WTC11 (cell line): Measurements from ENCODE around the gene CRACDL.

Source experiments
- ATF1 ChIP-seq: sonication (generic); formaldehyde crosslinking; IDR thresholded peaks from 2 replicates; pipeline ENCODE4 v1.8.1; 2023; ENCODE audit warnings: mild to moderate bottlenecking, moderate library complexity, missing genetic modification reagents
- CREB1 ChIP-seq: sonication (generic); formaldehyde crosslinking; IDR thresholded peaks from 2 replicates; pipeline ENCODE4 v1.8.0; 2023; ENCODE audit warnings: mild to moderate bottlenecking, missing genetic modification reagents
- ESRRA ChIP-seq: sonication (generic); formaldehyde crosslinking; IDR thresholded peaks from 2 replicates; pipeline ENCODE4 v1.8.1; 2022; ENCODE audit warnings: mild to moderate bottlenecking, missing genetic modification reagents, borderline replicate concordance
- FOXP1 ChIP-seq: sonication (generic); formaldehyde crosslinking; IDR thresholded peaks from 2 replicates; pipeline ENCODE4 v1.8.0; 2022; ENCODE audit warnings: missing genetic modification reagents, mild to moderate bottlenecking, moderate library complexity, borderline replicate concordance
- NFE2L1 ChIP-seq: sonication (generic); formaldehyde crosslinking; IDR thresholded peaks from 2 replicates; pipeline ENCODE4 v1.8.1; 2023; ENCODE audit warnings: missing genetic modification reagents
- NFYB ChIP-seq: sonication (generic); formaldehyde crosslinking; conservative IDR thresholded peaks from 2 replicates; pipeline ENCODE4 v1.8.0; 2022; ENCODE audit warnings: low read depth, missing genetic modification reagents
- SMAD4 ChIP-seq: sonication (generic); formaldehyde crosslinking; IDR thresholded peaks from 2 replicates; pipeline ENCODE4 v1.8.0; 2022; ENCODE audit warnings: mild to moderate bottlenecking, missing genetic modification reagents
- TCF7 ChIP-seq: sonication (generic); formaldehyde crosslinking; IDR thresholded peaks from 2 replicates; pipeline ENCODE4 v1.8.0; 2022; ENCODE audit warnings: mild to moderate bottlenecking, low read depth, missing genetic modification reagents, moderate library complexity
- TF ChIP-seq, protein P1 (sequence below): sonication (generic); formaldehyde crosslinking; IDR thresholded peaks from 2 replicates; pipeline ENCODE4 v1.8.0; 2022; ENCODE audit warnings: mild to moderate bottlenecking, missing genetic modification reagents
- TF ChIP-seq, protein P2 (sequence below): fragments of 200-600 bp; IDR thresholded peaks from 2 replicates; pipeline ENCODE4 v1.8.0; 2022; ENCODE audit warnings: antibody characterized with exemption
- TF ChIP-seq, protein P3 (sequence below): sonication (generic); formaldehyde crosslinking; IDR thresholded peaks from 2 replicates; pipeline ENCODE4 v1.8.1; 2023; ENCODE audit warnings: mild to moderate bottlenecking, missing genetic modification reagents, borderline replicate concordance
- TF ChIP-seq, protein P4 (sequence below): sonication (generic); formaldehyde crosslinking; IDR thresholded peaks from 2 replicates; pipeline ENCODE4 v1.8.0; 2022; ENCODE audit warnings: mild to moderate bottlenecking, missing genetic modification reagents
- TF ChIP-seq, protein P5 (sequence below): sonication (generic); formaldehyde crosslinking; IDR thresholded peaks from 2 replicates; pipeline ENCODE4 v1.8.0; 2022; ENCODE audit warnings: missing genetic modification reagents
- TF ChIP-seq, protein P6 (sequence below): sonication (generic); formaldehyde crosslinking; IDR thresholded peaks from 2 replicates; pipeline ENCODE4 v1.8.1; 2023; ENCODE audit warnings: mild to moderate bottlenecking, missing genetic modification reagents

DNA sequence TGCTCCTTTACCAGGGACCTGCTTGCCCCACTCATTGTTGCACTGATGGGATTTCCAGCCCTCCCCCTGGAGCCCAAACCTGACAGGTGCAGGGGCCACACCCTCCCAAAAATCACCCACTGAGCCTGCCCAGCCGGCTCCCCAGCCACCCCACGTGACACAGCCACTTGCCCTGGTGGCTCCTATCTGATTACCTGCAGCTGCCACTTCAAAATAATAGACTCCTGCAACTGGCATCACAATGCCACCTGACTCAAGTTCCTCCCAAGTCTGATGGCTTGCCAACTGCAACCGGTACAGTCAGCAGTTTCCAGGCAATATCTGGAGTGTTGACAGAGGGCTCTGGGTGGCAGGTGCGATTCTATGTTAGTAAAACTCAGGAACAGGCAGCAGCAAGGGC is 66.2 kb downstream of the CRACDL start:
- TF ChIP-seq, protein P1, sequence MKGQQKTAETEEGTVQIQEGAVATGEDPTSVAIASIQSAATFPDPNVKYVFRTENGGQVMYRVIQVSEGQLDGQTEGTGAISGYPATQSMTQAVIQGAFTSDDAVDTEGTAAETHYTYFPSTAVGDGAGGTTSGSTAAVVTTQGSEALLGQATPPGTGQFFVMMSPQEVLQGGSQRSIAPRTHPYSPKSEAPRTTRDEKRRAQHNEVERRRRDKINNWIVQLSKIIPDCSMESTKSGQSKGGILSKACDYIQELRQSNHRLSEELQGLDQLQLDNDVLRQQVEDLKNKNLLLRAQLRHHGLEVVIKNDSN (CRISPR knock-in tag): no peak
- TF ChIP-seq ATF1: no peak
- TF ChIP-seq, protein P2, sequence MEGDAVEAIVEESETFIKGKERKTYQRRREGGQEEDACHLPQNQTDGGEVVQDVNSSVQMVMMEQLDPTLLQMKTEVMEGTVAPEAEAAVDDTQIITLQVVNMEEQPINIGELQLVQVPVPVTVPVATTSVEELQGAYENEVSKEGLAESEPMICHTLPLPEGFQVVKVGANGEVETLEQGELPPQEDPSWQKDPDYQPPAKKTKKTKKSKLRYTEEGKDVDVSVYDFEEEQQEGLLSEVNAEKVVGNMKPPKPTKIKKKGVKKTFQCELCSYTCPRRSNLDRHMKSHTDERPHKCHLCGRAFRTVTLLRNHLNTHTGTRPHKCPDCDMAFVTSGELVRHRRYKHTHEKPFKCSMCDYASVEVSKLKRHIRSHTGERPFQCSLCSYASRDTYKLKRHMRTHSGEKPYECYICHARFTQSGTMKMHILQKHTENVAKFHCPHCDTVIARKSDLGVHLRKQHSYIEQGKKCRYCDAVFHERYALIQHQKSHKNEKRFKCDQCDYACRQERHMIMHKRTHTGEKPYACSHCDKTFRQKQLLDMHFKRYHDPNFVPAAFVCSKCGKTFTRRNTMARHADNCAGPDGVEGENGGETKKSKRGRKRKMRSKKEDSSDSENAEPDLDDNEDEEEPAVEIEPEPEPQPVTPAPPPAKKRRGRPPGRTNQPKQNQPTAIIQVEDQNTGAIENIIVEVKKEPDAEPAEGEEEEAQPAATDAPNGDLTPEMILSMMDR: no peak
- TF ChIP-seq SMAD4: no peak
- TF ChIP-seq, protein P3, sequence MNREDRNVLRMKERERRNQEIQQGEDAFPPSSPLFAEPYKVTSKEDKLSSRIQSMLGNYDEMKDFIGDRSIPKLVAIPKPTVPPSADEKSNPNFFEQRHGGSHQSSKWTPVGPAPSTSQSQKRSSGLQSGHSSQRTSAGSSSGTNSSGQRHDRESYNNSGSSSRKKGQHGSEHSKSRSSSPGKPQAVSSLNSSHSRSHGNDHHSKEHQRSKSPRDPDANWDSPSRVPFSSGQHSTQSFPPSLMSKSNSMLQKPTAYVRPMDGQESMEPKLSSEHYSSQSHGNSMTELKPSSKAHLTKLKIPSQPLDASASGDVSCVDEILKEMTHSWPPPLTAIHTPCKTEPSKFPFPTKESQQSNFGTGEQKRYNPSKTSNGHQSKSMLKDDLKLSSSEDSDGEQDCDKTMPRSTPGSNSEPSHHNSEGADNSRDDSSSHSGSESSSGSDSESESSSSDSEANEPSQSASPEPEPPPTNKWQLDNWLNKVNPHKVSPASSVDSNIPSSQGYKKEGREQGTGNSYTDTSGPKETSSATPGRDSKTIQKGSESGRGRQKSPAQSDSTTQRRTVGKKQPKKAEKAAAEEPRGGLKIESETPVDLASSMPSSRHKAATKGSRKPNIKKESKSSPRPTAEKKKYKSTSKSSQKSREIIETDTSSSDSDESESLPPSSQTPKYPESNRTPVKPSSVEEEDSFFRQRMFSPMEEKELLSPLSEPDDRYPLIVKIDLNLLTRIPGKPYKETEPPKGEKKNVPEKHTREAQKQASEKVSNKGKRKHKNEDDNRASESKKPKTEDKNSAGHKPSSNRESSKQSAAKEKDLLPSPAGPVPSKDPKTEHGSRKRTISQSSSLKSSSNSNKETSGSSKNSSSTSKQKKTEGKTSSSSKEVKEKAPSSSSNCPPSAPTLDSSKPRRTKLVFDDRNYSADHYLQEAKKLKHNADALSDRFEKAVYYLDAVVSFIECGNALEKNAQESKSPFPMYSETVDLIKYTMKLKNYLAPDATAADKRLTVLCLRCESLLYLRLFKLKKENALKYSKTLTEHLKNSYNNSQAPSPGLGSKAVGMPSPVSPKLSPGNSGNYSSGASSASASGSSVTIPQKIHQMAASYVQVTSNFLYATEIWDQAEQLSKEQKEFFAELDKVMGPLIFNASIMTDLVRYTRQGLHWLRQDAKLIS (CRISPR knock-in tag): no peak
- TF ChIP-seq, protein P4, sequence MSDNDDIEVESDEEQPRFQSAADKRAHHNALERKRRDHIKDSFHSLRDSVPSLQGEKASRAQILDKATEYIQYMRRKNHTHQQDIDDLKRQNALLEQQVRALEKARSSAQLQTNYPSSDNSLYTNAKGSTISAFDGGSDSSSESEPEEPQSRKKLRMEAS (CRISPR knock-in tag): no peak
- TF ChIP-seq CREB1: no peak
- TF ChIP-seq NFE2L1: no peak
- TF ChIP-seq, protein P5, sequence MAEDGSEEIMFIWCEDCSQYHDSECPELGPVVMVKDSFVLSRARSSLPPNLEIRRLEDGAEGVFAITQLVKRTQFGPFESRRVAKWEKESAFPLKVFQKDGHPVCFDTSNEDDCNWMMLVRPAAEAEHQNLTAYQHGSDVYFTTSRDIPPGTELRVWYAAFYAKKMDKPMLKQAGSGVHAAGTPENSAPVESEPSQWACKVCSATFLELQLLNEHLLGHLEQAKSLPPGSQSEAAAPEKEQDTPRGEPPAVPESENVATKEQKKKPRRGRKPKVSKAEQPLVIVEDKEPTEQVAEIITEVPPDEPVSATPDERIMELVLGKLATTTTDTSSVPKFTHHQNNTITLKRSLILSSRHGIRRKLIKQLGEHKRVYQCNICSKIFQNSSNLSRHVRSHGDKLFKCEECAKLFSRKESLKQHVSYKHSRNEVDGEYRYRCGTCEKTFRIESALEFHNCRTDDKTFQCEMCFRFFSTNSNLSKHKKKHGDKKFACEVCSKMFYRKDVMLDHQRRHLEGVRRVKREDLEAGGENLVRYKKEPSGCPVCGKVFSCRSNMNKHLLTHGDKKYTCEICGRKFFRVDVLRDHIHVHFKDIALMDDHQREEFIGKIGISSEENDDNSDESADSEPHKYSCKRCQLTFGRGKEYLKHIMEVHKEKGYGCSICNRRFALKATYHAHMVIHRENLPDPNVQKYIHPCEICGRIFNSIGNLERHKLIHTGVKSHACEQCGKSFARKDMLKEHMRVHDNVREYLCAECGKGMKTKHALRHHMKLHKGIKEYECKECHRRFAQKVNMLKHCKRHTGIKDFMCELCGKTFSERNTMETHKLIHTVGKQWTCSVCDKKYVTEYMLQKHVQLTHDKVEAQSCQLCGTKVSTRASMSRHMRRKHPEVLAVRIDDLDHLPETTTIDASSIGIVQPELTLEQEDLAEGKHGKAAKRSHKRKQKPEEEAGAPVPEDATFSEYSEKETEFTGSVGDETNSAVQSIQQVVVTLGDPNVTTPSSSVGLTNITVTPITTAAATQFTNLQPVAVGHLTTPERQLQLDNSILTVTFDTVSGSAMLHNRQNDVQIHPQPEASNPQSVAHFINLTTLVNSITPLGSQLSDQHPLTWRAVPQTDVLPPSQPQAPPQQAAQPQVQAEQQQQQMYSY (CRISPR knock-in tag): no peak
- TF ChIP-seq FOXP1 (CRISPR knock-in tag): no peak
- no peak for TF ChIP-seq ESRRA (CRISPR knock-in tag)
- TF ChIP-seq, protein P6, sequence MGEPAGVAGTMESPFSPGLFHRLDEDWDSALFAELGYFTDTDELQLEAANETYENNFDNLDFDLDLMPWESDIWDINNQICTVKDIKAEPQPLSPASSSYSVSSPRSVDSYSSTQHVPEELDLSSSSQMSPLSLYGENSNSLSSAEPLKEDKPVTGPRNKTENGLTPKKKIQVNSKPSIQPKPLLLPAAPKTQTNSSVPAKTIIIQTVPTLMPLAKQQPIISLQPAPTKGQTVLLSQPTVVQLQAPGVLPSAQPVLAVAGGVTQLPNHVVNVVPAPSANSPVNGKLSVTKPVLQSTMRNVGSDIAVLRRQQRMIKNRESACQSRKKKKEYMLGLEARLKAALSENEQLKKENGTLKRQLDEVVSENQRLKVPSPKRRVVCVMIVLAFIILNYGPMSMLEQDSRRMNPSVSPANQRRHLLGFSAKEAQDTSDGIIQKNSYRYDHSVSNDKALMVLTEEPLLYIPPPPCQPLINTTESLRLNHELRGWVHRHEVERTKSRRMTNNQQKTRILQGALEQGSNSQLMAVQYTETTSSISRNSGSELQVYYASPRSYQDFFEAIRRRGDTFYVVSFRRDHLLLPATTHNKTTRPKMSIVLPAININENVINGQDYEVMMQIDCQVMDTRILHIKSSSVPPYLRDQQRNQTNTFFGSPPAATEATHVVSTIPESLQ (CRISPR knock-in tag): no peak
- TF ChIP-seq NFYB: no peak
- TF ChIP-seq TCF7 (CRISPR knock-in tag): no peak
